Central memory CD8-positive, alpha-beta T cell (primary cell): ENCODE results near the gene MPPED2.

Source experiments
- ATAC-seq: fragments of 150-1000 bp; cut with Tn5 transposase; replicated peaks from 2 replicates; pipeline ENCODE4 v1.10.0; 2022; ENCODE audit warnings: mild to moderate bottlenecking, moderate FRiP score, moderate number of reproducible peaks; ENCODE audit not compliant: poor library complexity, severe bottlenecking; ENCODE audit errors: extremely low read depth
- DNase-seq, 2 donors: peaks; one replicate each; pipeline ENCODE4 v3.0.0; 2021; ENCODE audit warnings: low spot score in 2 of 2
- H3K27ac Mint-ChIP-seq: one replicate; pipeline ENCODE4 v1.8.0; 2022; ENCODE audit warnings: low read depth, mild to moderate bottlenecking, moderate library complexity, mixed read lengths
- H3K27me3 Mint-ChIP-seq: one replicate; pipeline ENCODE4 v1.8.0; 2022; ENCODE audit warnings: mixed read lengths
- H3K36me3 Mint-ChIP-seq: one replicate; pipeline ENCODE4 v1.8.0; 2022; ENCODE audit warnings: mild to moderate bottlenecking, moderate library complexity, mixed read lengths; ENCODE audit not compliant: insufficient read depth
- H3K4me1 Mint-ChIP-seq: one replicate; pipeline ENCODE4 v1.8.0; 2022; ENCODE audit warnings: mixed read lengths
- H3K4me3 Mint-ChIP-seq: one replicate; pipeline ENCODE4 v1.8.0; 2022; ENCODE audit warnings: mild to moderate bottlenecking, moderate library complexity, mixed read lengths
- H3K9me3 Mint-ChIP-seq: one replicate; pipeline ENCODE4 v1.8.0; 2022; ENCODE audit warnings: mixed read lengths

Gene MPPED2

DNA sequence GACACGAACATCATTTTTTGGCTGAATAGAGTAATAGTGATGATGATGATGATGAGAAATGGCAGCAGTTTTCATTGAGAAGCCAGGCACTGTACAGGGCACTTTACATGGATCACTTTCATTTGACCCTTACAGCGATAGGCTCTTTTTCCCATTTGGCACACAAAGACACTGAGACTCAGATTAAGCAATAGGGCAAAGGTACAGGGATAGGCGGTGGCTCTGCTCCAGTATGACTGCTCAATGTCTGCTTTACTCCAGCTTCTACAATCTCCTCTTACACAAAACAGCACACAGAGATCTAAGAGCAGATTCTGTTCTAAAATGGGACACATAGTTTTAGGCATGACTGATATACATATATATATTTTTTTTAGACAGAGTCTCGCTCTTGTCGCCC, 40.6 kb downstream of the MPPED2 start:
- Mint-ChIP-seq H3K4me3 (no peak overlapping the region), H3K4me1 (no peaks in the 10 kb centered on the region), H3K9me3 (peaks cover 14% of the 10 kb centered on the region), H3K36me3 (no peaks in the 10 kb centered on the region), H3K27me3 (no peaks in the 10 kb centered on the region), H3K27ac (no peak overlapping the region)
- DNase-seq (no peak), ATAC-seq (no peak)

DNA sequence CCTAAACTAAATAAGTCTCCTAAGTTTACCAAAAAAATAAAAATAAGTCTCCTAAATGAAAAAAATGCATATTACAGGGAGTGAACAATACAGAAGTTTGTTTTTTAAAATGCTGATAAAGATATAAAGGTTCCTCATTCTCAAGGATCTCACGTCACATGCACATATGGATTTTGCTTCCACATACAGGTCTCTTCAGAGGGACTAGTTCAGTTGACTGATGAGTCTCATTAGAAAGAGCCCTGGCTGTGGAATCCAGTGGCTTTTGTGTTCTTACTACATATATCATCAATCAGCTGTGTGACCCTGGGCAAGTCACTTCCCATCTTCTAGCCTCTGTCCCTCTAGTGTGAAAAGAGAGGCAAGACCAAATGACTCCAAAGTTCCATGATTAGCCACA, 43.1 kb downstream of the MPPED2 start:
- Mint-ChIP-seq H3K4me3 (no peak overlapping the region), H3K9me3 (peaks cover 14% of the 10 kb centered on the region), H3K27me3 (no peaks in the 10 kb centered on the region), H3K4me1 (no peaks in the 10 kb centered on the region), H3K36me3 (no peaks in the 10 kb centered on the region), H3K27ac (no peak overlapping the region)
- DNase-seq (no peak), ATAC-seq (no peak)

DNA sequence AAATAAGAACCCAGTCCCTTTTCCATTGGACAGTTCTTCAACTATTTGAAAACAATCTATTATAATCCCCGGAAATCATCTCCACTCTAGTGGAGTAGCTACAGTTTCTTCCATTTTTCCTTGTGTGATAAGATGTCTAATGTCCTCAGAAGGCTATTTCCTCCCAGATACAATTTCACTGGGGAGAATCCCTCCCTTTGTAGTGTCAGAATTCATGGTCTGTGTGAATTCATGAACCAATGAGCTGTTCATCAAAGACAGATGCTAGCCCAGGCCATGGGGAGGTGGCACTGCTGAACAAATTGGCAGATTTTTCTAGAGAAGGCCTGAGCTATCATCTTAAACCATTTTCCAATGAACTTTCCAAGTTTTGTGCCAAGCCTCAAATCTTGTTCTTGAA, 45.4 kb downstream of the MPPED2 start:
- Mint-ChIP-seq H3K4me1 (no peaks in the 10 kb centered on the region), H3K27ac (no peak overlapping the region), H3K9me3 (peaks cover 14% of the 10 kb centered on the region), H3K4me3 (no peak overlapping the region), H3K27me3 (no peaks in the 10 kb centered on the region), H3K36me3 (no peaks in the 10 kb centered on the region)
- DNase-seq (no peak), ATAC-seq (no peak)

GRCh38 chr11:30538251-30538650, 47.9 kb downstream of the MPPED2 start:
- Mint-ChIP-seq H3K27me3 (no peaks in the 10 kb centered on the region), H3K9me3 (peaks cover 5% of the 10 kb centered on the region)
- no peak for ATAC-seq

DNA sequence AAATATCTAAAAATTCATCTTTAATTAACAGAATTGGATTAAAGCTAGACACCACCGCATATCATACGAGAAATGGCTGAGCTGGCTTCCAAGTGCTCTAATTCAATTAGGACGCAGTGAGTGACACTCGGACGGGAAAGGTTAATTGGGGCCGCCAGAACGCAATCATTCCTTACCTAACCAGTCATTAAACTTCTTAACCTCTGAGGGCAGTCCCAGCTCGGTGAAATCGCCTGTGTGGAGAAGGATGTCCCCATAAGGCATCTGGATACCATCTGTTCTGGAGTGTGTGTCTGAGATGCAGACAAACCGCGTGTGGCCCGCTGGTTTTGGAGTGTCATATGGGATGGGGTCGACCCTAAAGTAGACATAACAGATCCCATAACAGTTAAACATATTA, 50.3 kb downstream of the MPPED2 start:
- H3K4me3 Mint-ChIP-seq = no peak overlapping the region

More at GRCh38 chr11:30538251-30538650, 47.9 kb downstream of the MPPED2 start:
- Mint-ChIP-seq H3K36me3 (no peaks in the 10 kb centered on the region), H3K4me1 (no peaks in the 10 kb centered on the region), H3K4me3 (no peak overlapping the region), H3K27ac (no peak overlapping the region)
- no peak for DNase-seq

GRCh38 chr11:30533445-30533947, 52.7 kb downstream of the MPPED2 start:
- H3K4me3 Mint-ChIP-seq = no peak overlapping the region
- no peaks in the 10 kb centered on the region for H3K4me1 Mint-ChIP-seq
- H3K36me3 Mint-ChIP-seq = no peaks in the 10 kb centered on the region
- no peak overlapping the region for H3K27ac Mint-ChIP-seq
- H3K27me3 Mint-ChIP-seq = no peaks in the 10 kb centered on the region
- peaks cover 14% of the 10 kb centered on the region for H3K9me3 Mint-ChIP-seq
- ATAC-seq (no peak), DNase-seq (no peak)

More for the DNA sequence above, 50.3 kb downstream of the MPPED2 start:
- ATAC-seq (no peak), DNase-seq (no peak)
- H3K9me3 Mint-ChIP-seq = peaks cover 10% of the 10 kb centered on the region
- H3K36me3 Mint-ChIP-seq = no peaks in the 10 kb centered on the region
- H3K27me3 Mint-ChIP-seq = no peaks in the 10 kb centered on the region
- H3K4me1 Mint-ChIP-seq = no peaks in the 10 kb centered on the region
- no peak overlapping the region for H3K27ac Mint-ChIP-seq

DNA sequence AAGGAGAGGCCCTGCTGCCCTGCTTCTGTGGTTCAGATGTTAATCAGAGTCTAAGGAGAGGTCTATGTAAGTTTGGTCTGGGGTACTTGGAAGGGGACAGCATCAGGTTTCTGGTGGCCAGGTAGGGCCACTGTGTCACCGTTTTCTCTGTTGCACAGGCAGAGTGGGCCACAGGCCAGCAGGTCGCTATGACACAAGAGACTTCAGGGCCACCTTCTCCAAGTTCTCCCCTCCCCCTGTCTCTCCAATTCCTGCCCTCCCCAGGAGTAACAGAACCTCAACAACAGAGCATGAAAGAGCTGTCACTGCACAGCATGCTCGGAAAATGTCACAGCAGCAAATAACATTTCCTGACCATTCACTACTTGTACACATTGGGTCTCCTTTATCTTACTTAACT, 58.6 kb downstream of the MPPED2 start:
- Mint-ChIP-seq H3K9me3 (peaks cover 11% of the 10 kb centered on the region), H3K27me3 (no peaks in the 10 kb centered on the region), H3K4me1 (no peaks in the 10 kb centered on the region), H3K36me3 (no peaks in the 10 kb centered on the region), H3K4me3 (no peak overlapping the region), H3K27ac (no peak overlapping the region)
- DNase-seq (no peak), ATAC-seq (no peak)

- H3K27ac Mint-ChIP-seq = no peak overlapping the region
- H3K9me3 Mint-ChIP-seq = peaks cover 9% of the 10 kb centered on the region
- DNase-seq (no peak), ATAC-seq (no peak)
- no peaks in the 10 kb centered on the region for H3K27me3 Mint-ChIP-seq
- no peaks in the 10 kb centered on the region for H3K4me1 Mint-ChIP-seq
- H3K36me3 Mint-ChIP-seq = no peaks in the 10 kb centered on the region
- H3K4me3 Mint-ChIP-seq = no peak overlapping the region
These were observed 59.6 kb downstream of the MPPED2 start for GRCh38 chr11:30526558-30526957.

DNA sequence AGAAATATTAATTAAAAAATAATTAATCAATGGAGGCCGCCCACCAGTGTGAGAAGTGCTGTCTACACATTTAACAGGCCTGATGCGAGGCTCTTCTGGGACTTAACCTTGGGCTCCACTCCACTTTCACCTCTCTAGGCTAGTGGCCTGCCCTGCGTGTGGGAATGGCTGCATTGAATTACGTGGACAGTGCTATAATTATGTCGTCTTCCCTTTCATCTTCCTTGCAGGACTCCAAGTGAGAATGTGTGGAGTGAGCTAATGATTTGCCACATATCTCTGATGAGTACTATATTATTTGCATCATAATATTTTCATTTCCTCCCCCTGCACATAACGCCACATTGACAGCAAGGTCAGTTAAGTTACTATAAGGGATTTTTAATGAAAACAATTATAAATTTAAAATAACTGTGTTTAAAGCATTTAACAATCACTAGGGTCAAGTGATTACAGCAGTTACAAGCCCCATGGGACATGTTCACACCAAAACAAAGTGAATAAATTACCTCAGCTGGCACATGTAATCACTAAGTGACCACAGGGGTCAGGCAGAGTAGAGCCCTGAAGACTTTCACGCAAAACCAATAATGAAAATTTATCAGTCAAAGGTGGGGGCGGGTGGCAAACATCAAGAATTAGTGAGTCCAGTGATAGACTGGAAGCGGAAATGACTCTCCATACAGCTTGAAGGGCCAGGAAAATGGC, 63.5 kb downstream of the MPPED2 start:
- no peaks in the 10 kb centered on the region for H3K36me3 Mint-ChIP-seq

GRCh38 chr11:30521297-30522071, 64.7 kb downstream of the MPPED2 start:
- Mint-ChIP-seq H3K27me3 (no peaks in the 10 kb centered on the region), H3K27ac (no peak overlapping the region), H3K4me1 (no peaks in the 10 kb centered on the region), H3K9me3 (peaks cover 5% of the 10 kb centered on the region), H3K4me3 (no peak overlapping the region), H3K36me3 (no peaks in the 10 kb centered on the region)
- no peak for ATAC-seq
- no peak for DNase-seq

More for the DNA sequence above, 63.5 kb downstream of the MPPED2 start:
- Mint-ChIP-seq H3K4me3 (no peak overlapping the region), H3K4me1 (no peaks in the 10 kb centered on the region), H3K27ac (no peak overlapping the region), H3K27me3 (no peaks in the 10 kb centered on the region), H3K9me3 (peaks cover 5% of the 10 kb centered on the region)
- ATAC-seq = no peak
- no peak for DNase-seq

DNA sequence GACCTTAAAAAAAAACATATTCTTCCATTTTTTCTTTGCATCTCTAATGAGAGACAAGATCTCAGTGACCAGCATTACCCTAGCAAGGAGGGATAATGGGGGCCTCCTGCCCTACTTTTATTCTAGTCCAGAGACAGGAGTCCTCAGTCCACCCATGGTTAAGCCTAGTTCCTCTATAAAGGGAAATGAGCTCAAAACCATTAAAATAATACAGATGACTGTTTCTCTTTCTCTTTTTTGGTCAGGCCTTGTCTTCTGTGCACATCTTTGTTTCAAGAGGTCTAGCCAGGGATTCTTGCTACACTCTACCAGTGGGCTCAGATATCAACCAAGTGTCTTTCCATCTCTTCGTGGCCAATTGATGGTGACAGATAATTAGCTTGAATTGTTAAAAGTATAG, 73.1 kb downstream of the MPPED2 start:
- DNase-seq (no peak), ATAC-seq (no peak)
- no peaks in the 10 kb centered on the region for H3K4me1 Mint-ChIP-seq
- peaks cover 6% of the 10 kb centered on the region for H3K9me3 Mint-ChIP-seq
- no peak overlapping the region for H3K27ac Mint-ChIP-seq
- no peaks in the 10 kb centered on the region for H3K27me3 Mint-ChIP-seq
- no peaks in the 10 kb centered on the region for H3K36me3 Mint-ChIP-seq
- H3K4me3 Mint-ChIP-seq = no peak overlapping the region

GRCh38 chr11:30511408-30511807, 74.7 kb downstream of the MPPED2 start:
- H3K36me3 Mint-ChIP-seq = no peaks in the 10 kb centered on the region

GRCh38 chr11:30510750-30511149, 75.4 kb downstream of the MPPED2 start:
- ATAC-seq = no peak
- no peak overlapping the region for H3K4me3 Mint-ChIP-seq

More at GRCh38 chr11:30511408-30511807, 74.7 kb downstream of the MPPED2 start:
- peaks cover 6% of the 10 kb centered on the region for H3K9me3 Mint-ChIP-seq
- H3K4me3 Mint-ChIP-seq = no peak overlapping the region
- H3K27me3 Mint-ChIP-seq = no peaks in the 10 kb centered on the region
- ATAC-seq (no peak), DNase-seq (no peak)
- H3K4me1 Mint-ChIP-seq = no peaks in the 10 kb centered on the region
- H3K27ac Mint-ChIP-seq = no peak overlapping the region

More at GRCh38 chr11:30510750-30511149, 75.4 kb downstream of the MPPED2 start:
- no peaks in the 10 kb centered on the region for H3K36me3 Mint-ChIP-seq
- H3K27me3 Mint-ChIP-seq = no peaks in the 10 kb centered on the region
- peaks cover 6% of the 10 kb centered on the region for H3K9me3 Mint-ChIP-seq
- no peak for DNase-seq
- no peak overlapping the region for H3K27ac Mint-ChIP-seq
- H3K4me1 Mint-ChIP-seq = no peaks in the 10 kb centered on the region
